IPS-15b (cell line): ENCODE results near the gene DIPK1B.

Source experiments
- H3K27me3 ChIP-seq: one replicate; pipeline ENCODE4 v1.6.1; 2013; ENCODE audit warnings: low read length; ENCODE audit not compliant: control insufficient read depth, insufficient read depth
- H3K36me3 ChIP-seq: one replicate; pipeline ENCODE4 v1.6.1; 2013; ENCODE audit warnings: low read length; ENCODE audit not compliant: control insufficient read depth, insufficient read depth
- H3K4me1 ChIP-seq: one replicate; pipeline ENCODE4 v1.6.1; 2013; ENCODE audit warnings: mild to moderate bottlenecking, low read length; ENCODE audit not compliant: control insufficient read depth, insufficient read depth
- H3K4me3 ChIP-seq: one replicate; pipeline ENCODE4 v1.5.1; 2013; ENCODE audit warnings: low read depth, low read length
- H3K9ac ChIP-seq: one replicate; pipeline ENCODE4 v1.6.1; 2013; ENCODE audit warnings: low read depth, mild to moderate bottlenecking, low read length
- H3K9me3 ChIP-seq: one replicate; pipeline ENCODE4 v1.6.1; 2013; ENCODE audit warnings: mild to moderate bottlenecking, low read length; ENCODE audit not compliant: control insufficient read depth, insufficient read depth

The DIPK1B gene

GRCh38 chr9:136668983-136669790 lies 43.2 kb upstream of the DIPK1B start:
- Histone ChIP-seq H3K9ac (no peak overlapping the region), H3K4me3 (no peak overlapping the region), H3K27me3 (no peaks in the 10 kb centered on the region), H3K4me1 (no peaks in the 10 kb centered on the region), H3K36me3 (peaks cover 8% of the 10 kb centered on the region), H3K9me3 (no peaks in the 10 kb centered on the region)

GRCh38 chr9:136669791-136670464 lies 42.4 kb upstream of the DIPK1B start:
- Histone ChIP-seq H3K9ac (no peak overlapping the region), H3K36me3 (peaks cover 16% of the 10 kb centered on the region), H3K4me1 (no peaks in the 10 kb centered on the region), H3K27me3 (no peaks in the 10 kb centered on the region), H3K4me3 (no peak overlapping the region), H3K9me3 (no peaks in the 10 kb centered on the region)

GRCh38 chr9:136670576-136671253 lies 41.7 kb upstream of the DIPK1B start:
- no peaks in the 10 kb centered on the region for H3K9me3 ChIP-seq
- H3K4me3 ChIP-seq = no peak overlapping the region
- no peaks in the 10 kb centered on the region for H3K4me1 ChIP-seq
- H3K36me3 ChIP-seq = peaks cover 16% of the 10 kb centered on the region
- H3K9ac ChIP-seq = no peak overlapping the region
- H3K27me3 ChIP-seq = no peaks in the 10 kb centered on the region

- H3K4me3 ChIP-seq = no peak overlapping the region
- no peaks in the 10 kb centered on the region for H3K4me1 ChIP-seq
- no peak overlapping the region for H3K9ac ChIP-seq
- H3K36me3 ChIP-seq = peaks cover 16% of the 10 kb centered on the region
- no peaks in the 10 kb centered on the region for H3K27me3 ChIP-seq
- no peaks in the 10 kb centered on the region for H3K9me3 ChIP-seq
Measured at GRCh38 chr9:136671254-136671614, 41.1 kb upstream of the DIPK1B start.

- H3K4me1 ChIP-seq = no peaks in the 10 kb centered on the region
- no peaks in the 10 kb centered on the region for H3K9me3 ChIP-seq
- H3K36me3 ChIP-seq = peaks cover 16% of the 10 kb centered on the region
- no peaks in the 10 kb centered on the region for H3K27me3 ChIP-seq
- no peak overlapping the region for H3K4me3 ChIP-seq
- no peak overlapping the region for H3K9ac ChIP-seq
Measured at GRCh38 chr9:136671646-136672430, 40.5 kb upstream of the DIPK1B start.

GRCh38 chr9:136672431-136673087 lies 39.8 kb upstream of the DIPK1B start:
- Histone ChIP-seq H3K4me1 (no peaks in the 10 kb centered on the region), H3K36me3 (peaks cover 16% of the 10 kb centered on the region), H3K4me3 (no peak overlapping the region), H3K27me3 (no peaks in the 10 kb centered on the region), H3K9me3 (no peaks in the 10 kb centered on the region), H3K9ac (no peak overlapping the region)

- no peaks in the 10 kb centered on the region for H3K9me3 ChIP-seq
- no peak overlapping the region for H3K9ac ChIP-seq
- no peaks in the 10 kb centered on the region for H3K27me3 ChIP-seq
- no peak overlapping the region for H3K4me3 ChIP-seq
- H3K4me1 ChIP-seq = no peaks in the 10 kb centered on the region
- H3K36me3 ChIP-seq = peaks cover 16% of the 10 kb centered on the region
Measured at GRCh38 chr9:136673088-136673974, 39.0 kb upstream of the DIPK1B start.

- Histone ChIP-seq H3K27me3 (no peaks in the 10 kb centered on the region), H3K9me3 (no peaks in the 10 kb centered on the region), H3K9ac (no peak overlapping the region), H3K4me1 (no peaks in the 10 kb centered on the region), H3K4me3 (no peak overlapping the region), H3K36me3 (peaks cover 16% of the 10 kb centered on the region)
Measured at GRCh38 chr9:136673975-136674785, 38.2 kb upstream of the DIPK1B start.

GRCh38 chr9:136674786-136675349 lies 37.5 kb upstream of the DIPK1B start:
- H3K9ac ChIP-seq = no peak overlapping the region
- H3K9me3 ChIP-seq = no peaks in the 10 kb centered on the region
- no peak overlapping the region for H3K4me3 ChIP-seq
- H3K27me3 ChIP-seq = no peaks in the 10 kb centered on the region
- peaks cover 14% of the 10 kb centered on the region for H3K36me3 ChIP-seq
- no peaks in the 10 kb centered on the region for H3K4me1 ChIP-seq
